ENCODE data around the gene DIAPH2.

GRCh38 chrX:96978906-96979305, 294.3 kb downstream of the DIAPH2 start:
- no peak for TF ChIP-seq CTCF (IDR thresholded peaks at IDR 0.05 in 8 of 11, conservative IDR thresholded peaks at IDR 0.05 in 3 of 11)
- no peak for TF ChIP-seq POLR2AphosphoS5 (IDR thresholded peaks at IDR 0.05)

Measured in spleen (tissue), 7 donors.